MM.1S (cell line): ENCODE results near the gene SHC3.

Experiments used
- DNase-seq: peaks from one replicate; pipeline ENCODE4 v3.0.0-alpha.2; 2015
- H2AFZ ChIP-seq: fragments of 300-600 bp; sonication (generic); 2 replicates; pipeline ENCODE4 v1.6.0; 2016; ENCODE audit warnings: antibody characterized with exemption, low read length
- H3F3A ChIP-seq: fragments of 300-600 bp; sonication (generic); 2 replicates; pipeline ENCODE4 v1.6.1; 2016; ENCODE audit warnings: mild to moderate bottlenecking, antibody characterized with exemption, low read length, moderate library complexity, mixed read lengths; ENCODE audit not compliant: insufficient read depth
- H3K27ac ChIP-seq: fragments of 300-600 bp; sonication (generic); 2 replicates; pipeline ENCODE4 v1.5.1; 2016; ENCODE audit warnings: mild to moderate bottlenecking, low read length
- H3K27me3 ChIP-seq: fragments of 300-600 bp; sonication (generic); replicated peaks from 2 replicates; pipeline ENCODE4 v1.6.0; 2016; ENCODE audit warnings: low read length; ENCODE audit not compliant: insufficient read depth
- H3K36me3 ChIP-seq: fragments of 300-600 bp; sonication (generic); replicated peaks from 2 replicates; pipeline ENCODE4 v1.6.1; 2016; ENCODE audit warnings: mild to moderate bottlenecking, low read length, mixed read lengths; ENCODE audit not compliant: insufficient read depth
- H3K4me1 ChIP-seq: fragments of 300-600 bp; sonication (generic); 2 replicates; pipeline ENCODE4 v1.6.1; 2016; ENCODE audit warnings: low read length, mixed read lengths
- H3K4me2 ChIP-seq: fragments of 300-600 bp; sonication (generic); 2 replicates; pipeline ENCODE4 v1.6.0; 2016; ENCODE audit warnings: low read depth, low read length
- H3K4me3 ChIP-seq: fragments of 300-600 bp; sonication (generic); 2 replicates; pipeline ENCODE4 v1.5.1; 2016; ENCODE audit warnings: low read length, mixed read lengths
- H3K79me2 ChIP-seq: fragments of 300-600 bp; sonication (generic); 2 replicates; pipeline ENCODE4 v1.6.1; 2016; ENCODE audit warnings: mixed run types, low read length, mixed read lengths
- H3K9ac ChIP-seq: fragments of 300-600 bp; sonication (generic); 2 replicates; pipeline ENCODE4 v1.6.1; 2016; ENCODE audit warnings: low read length, mixed read lengths
- H3K9me2 ChIP-seq: fragments of 300-600 bp; sonication (generic); replicated peaks from 2 replicates; pipeline ENCODE4 v1.6.1; 2016; ENCODE audit warnings: mild to moderate bottlenecking, low read length, mixed read lengths; ENCODE audit not compliant: insufficient read depth
- H3K9me3 ChIP-seq: fragments of 300-600 bp; sonication (generic); replicated peaks from 2 replicates; pipeline ENCODE4 v1.6.1; 2016; ENCODE audit warnings: mild to moderate bottlenecking, low read length, mixed read lengths; ENCODE audit not compliant: insufficient read depth
- H4K20me1 ChIP-seq: fragments of 300-600 bp; sonication (generic); 2 replicates; pipeline ENCODE4 v1.6.1; 2016; ENCODE audit warnings: mild to moderate bottlenecking, low read length, moderate library complexity, mixed read lengths; ENCODE audit not compliant: insufficient read depth
- CTCF ChIP-seq: fragments of 300-600 bp; sonication (generic); IDR thresholded peaks from 2 replicates; pipeline ENCODE4 v1.5.1; 2016; ENCODE audit warnings: antibody characterized with exemption, low read length, mixed read lengths
- EZH2 ChIP-seq: fragments of 300-600 bp; sonication (generic); optimal IDR thresholded peaks from 2 replicates; pipeline ENCODE3; 2017; ENCODE audit warnings: low read depth, mild to moderate bottlenecking, antibody characterized with exemption, low read length, mixed read lengths
- EZH2phosphoT487 ChIP-seq: fragments of 300-600 bp; sonication (generic); IDR thresholded peaks from 2 replicates; pipeline ENCODE4 v1.6.1; 2018; ENCODE audit warnings: antibody characterized with exemption, low read length

The SHC3 gene

DNA sequence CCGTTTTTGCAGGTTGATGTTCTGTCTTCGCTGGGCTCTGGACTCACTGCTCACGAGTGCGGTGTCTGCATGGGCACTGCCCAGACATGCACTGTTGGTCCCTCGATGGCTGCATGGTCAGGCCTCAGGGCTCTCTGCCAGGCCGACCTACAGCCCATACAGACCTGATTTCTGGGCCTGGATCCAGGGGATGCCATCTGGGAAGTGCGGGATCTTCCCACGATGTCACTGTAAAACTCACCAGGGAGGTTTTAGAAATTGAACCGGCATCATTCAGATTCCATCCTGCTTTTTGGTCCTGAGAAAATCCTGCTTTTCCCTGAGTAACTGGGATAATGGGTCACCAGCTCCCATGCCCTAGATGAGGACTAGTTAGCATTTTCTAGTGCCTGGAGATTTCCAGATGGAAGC lies 178.2 kb downstream of the SHC3 start:
- Histone ChIP-seq H3F3A (no peaks in the 10 kb centered on the region), H3K27ac (no peak overlapping the region), H3K4me1 (no peaks in the 10 kb centered on the region), H3K36me3 (no peaks in the 10 kb centered on the region), H4K20me1 (no peaks in the 10 kb centered on the region), H3K4me2 (no peak overlapping the region), H3K9me2 (no peaks in the 10 kb centered on the region), H3K9me3 (no peaks in the 10 kb centered on the region), H3K27me3 (no peaks in the 10 kb centered on the region), H3K9ac (no peak overlapping the region), H3K4me3 (no peak overlapping the region), H3K79me2 (no peaks in the 10 kb centered on the region), H2AFZ (peak overlapping the region; percentile 62; the same call in 1 of the 2 replicates)
- no peak for DNase-seq
- TF ChIP-seq EZH2phosphoT487: no peak
- TF ChIP-seq CTCF: no peak
- TF ChIP-seq EZH2: no peak

- Histone ChIP-seq H3K9me3 (no peaks in the 10 kb centered on the region), H3K79me2 (no peaks in the 10 kb centered on the region), H2AFZ (no peak overlapping the region)
Measured at GRCh38 chr9:88998911-88999310, 179.7 kb downstream of the SHC3 start.

DNA sequence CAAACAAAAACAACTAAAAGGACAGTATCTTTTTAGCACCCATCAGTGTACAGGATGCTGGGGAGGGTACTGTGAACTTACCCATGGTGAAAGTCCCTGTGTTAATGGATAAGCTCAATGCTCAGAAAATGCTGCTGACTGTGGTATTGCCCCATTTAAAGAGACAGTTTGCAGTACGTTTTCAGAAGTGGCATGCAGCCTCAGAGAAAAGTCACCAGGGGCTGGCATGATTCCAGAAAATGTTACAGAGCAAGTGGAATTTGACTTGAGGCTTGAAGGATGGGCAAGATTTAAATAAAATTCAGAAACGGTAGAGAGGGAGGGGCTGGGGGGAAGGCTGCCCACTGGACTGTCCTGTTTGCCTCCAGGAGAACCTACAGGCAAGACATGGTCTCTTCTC lies 180.1 kb downstream of the SHC3 start:
- H3F3A ChIP-seq: no peaks in the 10 kb centered on the region
- H3K4me2 ChIP-seq: no peak overlapping the region
- DNase-seq: no peak
- no peaks in the 10 kb centered on the region for H3K4me1 ChIP-seq
- no peaks in the 10 kb centered on the region for H3K36me3 ChIP-seq
- H3K4me3 ChIP-seq: no peak overlapping the region
- H3K79me2 ChIP-seq: no peaks in the 10 kb centered on the region
- TF ChIP-seq EZH2 (no peak), CTCF (no peak), EZH2phosphoT487 (no peak)
- H4K20me1 ChIP-seq: no peaks in the 10 kb centered on the region
- no peak overlapping the region for H3K27ac ChIP-seq
- H3K9me2 ChIP-seq: no peaks in the 10 kb centered on the region
- no peaks in the 10 kb centered on the region for H3K9me3 ChIP-seq
- H2AFZ ChIP-seq: no peak overlapping the region
- no peaks in the 10 kb centered on the region for H3K27me3 ChIP-seq
- H3K9ac ChIP-seq: no peak overlapping the region

More at GRCh38 chr9:88998911-88999310, 179.7 kb downstream of the SHC3 start:
- TF ChIP-seq EZH2: no peak
- TF ChIP-seq EZH2phosphoT487: no peak
- TF ChIP-seq CTCF: no peak
- Histone ChIP-seq H3K36me3 (no peaks in the 10 kb centered on the region), H3K9me2 (no peaks in the 10 kb centered on the region), H3K4me3 (no peak overlapping the region), H4K20me1 (no peaks in the 10 kb centered on the region), H3F3A (no peaks in the 10 kb centered on the region), H3K4me1 (no peaks in the 10 kb centered on the region), H3K27ac (no peak overlapping the region), H3K4me2 (no peak overlapping the region), H3K27me3 (no peaks in the 10 kb centered on the region), H3K9ac (no peak overlapping the region)
- no peak for DNase-seq
